T-helper 22 cell (primary cell): Measurements from ENCODE around the gene RASGRP1.

Experiments used
- DNase-seq: peaks from one replicate; pipeline ENCODE4 v3.0.0-alpha.2; 2020; ENCODE audit warnings: low read depth

RASGRP1 gene

DNA sequence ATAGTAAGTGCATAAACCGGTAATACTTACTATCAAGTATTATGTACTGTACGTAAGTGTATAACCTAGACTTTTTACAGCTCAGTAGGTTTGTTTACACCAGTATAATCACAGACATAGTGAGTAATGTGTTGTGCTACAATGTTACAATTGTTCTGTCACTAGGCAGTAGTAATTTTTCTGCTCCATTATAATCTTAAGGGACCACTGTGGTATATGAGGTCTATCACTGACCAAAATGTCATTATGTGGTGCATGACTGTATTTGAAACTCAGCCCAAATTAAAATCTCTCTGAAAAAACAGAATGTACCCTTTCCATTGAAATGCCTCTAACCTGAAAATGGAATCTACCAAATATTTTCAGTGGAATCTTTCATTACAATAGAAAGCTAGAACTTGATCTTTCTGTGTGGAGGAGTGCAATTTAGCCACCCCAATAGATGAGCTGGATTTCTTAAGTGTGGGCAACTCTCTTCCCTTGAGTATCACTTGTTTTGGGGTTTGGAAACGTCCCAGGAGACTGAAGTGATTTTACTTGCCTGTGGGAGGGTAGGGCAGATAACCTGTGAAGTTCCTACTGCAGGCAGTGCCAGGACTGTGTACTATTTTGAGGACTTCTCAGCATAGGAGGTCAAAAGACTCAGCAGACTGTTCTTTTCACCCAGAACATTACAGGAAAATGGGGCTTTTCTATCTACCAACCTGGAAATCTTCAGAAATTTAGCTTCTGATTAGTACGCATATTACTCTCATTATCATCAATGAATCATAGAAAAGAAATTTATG lies 59.7 kb downstream of the RASGRP1 start:
- no peak for DNase-seq

DNA sequence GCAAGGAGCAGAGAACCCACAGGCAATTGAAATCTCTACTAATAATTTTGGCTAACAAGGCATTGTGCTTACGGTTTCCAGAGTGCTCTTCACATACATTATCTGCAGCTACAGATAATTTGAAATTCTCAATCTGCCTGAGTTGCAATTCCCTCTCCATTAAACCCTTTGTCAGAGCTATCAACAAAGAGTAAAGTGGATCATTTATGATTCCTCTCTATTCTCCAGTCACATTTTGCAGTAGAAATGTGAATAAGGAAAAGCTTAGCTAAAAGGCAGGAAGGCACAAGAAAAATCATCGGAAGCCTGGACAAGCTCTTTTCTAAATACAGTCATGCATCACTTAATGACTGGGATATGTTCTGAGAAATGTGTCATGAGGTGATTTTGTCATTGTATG lies 61.1 kb downstream of the RASGRP1 start:
- no peak for DNase-seq

DNA sequence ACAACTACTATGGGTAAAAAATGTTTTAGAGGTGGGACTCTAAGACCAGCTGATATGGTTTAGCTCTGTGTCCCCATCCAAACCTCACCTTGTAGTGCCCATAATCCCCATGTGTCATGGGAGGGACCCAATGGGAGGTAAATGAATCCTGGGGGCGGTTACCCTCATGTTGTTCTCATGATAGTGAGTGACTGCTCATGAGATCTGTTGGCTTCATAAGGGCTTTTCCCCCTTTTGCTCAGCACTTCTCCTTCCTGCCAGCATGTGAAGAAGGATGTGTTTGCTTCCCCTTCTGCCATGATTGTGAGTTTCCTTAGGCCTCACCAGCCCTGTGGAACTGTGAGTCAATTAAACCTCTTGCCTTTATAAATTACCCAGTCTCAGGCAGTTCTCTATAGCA lies 65.0 kb downstream of the RASGRP1 start:
- no peak for DNase-seq

DNA sequence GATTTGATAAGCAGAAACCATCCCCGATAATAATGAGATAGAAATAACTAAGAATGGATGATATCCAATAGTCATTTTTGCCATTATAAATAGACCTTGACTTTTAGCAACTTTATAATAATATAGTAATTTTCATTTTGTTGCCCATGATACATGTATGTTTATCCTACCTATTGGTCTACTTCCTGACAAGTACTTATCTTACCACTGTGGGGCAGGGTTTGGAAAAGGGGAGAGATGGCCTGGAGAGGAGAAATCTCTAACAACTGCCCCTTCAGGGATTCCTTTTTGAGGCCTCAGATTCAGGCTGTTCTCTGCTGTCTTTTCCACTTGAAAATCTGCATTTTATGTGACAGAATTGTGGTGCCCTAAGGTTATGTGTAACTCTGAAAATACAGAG lies 68.5 kb downstream of the RASGRP1 start:
- DNase-seq: no peak

DNA sequence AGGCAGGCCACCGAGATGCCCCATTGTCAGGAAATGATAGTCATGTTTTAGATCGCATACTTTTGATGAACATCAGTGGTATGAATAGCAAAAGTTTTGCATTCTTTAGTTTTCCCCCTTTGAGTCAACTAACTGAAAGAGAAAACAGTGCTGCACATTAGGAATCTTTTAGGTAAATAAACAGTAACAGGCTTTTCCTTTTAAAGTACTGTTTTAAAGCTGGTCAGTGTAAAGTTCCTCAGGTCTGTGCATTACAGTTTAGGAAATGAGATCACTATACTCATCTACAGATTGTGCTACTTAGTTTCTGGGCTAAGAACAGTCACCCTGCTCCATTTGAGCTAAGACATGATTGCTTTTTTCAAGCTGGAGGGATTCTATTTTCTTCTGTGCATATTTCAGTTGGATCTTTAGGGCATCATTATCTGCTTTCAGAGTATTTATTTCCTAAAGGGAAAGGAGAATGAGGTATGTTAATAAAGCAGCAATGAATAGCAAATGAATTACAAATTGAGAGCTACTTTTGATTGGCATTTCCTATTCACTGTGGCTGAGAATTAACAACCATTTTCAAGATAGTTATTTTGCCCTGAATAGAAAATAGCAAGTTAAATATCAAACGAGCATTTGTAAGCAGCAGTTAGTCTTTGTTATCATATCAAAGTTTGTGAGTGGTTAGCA lies 74.2 kb downstream of the RASGRP1 start:
- no peak for DNase-seq

DNA sequence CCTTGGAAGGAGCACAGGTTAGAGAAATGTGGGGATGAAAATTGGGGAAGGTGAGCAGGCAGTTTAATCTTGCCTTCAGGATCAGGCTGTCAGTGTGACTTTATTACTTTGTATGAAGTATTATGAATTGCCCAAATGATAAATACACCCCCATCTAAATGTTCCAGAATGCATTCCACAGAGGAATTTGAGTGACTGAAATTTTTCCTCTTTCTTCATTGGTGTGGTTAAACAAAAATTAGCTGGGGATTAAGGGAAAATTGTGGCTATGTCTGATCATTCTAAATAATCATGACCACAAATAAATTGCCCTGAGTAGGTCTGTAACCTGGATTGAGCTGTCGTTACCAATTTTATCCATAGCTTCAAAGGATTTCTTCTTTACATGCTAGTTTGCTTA lies 77.2 kb downstream of the RASGRP1 start:
- no peak for DNase-seq

DNA sequence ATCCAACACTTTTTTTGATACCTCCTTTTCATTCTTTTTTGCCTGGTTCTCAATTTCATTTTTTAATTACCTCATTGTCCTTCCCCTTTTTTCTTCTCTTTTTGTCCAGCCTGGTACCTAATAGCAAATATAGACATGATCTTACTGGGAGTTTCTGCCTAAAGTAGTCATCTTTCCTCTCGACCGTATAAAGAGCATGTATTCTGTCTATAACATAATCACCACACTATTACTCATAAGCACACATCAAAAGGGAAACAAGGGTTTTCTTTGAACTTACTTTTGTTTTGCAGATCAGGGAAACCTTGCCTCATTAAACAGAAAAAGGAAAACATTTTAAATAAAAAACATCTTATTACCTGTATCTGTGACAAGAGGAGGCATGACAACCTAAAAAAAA lies 77.7 kb downstream of the RASGRP1 start:
- DNase-seq: no peak

DNA sequence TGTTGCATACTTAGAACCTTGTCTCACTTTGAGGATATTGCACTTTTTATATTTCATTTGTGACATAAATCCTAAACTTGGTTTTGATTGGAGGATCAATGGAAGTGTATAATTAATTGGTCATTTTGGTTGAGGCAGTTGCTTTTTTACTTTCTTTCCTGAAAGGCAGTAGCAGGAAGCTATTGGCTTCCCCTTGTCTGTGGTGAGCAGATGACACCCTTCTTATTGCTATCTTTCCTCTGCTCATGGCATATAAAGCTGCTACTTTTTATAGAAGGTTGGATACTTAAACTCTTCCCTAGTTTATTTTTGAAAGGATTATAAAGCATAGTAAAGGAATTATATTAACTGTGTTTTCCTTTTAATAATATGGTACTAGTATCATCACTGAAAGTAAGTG lies 82.0 kb downstream of the RASGRP1 start:
- DNase-seq: no peak

DNA sequence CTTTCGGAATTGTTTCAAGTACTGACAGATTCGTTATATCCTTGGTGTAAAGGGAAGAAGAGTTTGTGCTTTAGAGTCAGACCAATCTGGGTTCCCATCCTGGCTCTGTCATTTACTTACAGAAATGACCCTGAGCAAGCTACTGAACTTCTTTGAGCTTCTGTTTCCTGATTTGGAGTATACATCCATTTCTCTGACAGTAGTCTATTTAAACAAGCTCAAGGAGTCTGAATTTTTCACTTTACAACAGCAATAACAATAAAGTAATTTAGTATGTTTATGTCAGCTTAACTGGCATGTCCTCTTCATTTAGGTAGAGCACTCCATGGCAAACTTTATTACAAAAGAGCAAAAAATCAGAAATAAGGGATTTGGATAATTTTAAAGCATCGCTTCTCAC lies 82.9 kb downstream of the RASGRP1 start:
- no peak for DNase-seq

DNA sequence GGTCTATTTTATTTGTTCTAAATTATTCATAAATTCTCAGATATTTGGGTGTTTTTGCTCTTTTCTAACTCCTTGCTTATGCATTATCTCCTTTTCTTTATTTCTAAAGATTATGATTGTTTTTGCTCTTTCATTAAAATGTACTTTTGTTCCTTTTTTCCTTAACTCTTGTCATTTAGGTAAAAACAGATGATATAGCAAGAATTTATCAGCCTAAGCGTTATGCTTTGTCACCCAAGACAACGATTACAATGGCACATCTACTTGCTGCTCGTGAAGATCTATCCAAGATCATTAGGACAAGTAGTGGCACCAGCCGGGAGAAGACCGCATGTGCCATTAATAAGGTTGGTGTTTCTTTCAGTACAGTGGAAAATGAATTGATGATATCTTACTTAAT lies 83.5 kb downstream of the RASGRP1 start:
- no peak for DNase-seq

DNA sequence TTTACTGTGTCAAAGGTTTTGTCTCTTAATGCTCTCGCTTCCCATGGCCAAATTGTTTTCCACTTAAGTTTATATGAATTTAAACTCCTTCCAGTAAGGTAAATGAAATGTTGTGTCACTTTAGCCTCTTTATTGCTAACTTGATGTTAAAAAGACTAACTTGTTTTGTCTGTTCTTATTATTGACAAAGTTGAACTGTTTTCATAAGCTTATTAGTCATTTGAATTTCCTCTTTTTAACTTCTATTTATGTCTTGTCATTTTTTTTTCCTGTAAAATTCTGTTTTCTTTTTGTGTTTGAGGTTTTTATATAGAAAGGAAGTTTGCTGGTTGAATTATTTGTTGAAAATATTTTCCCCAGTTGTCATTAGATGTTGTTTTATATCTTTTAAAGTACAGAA lies 84.9 kb downstream of the RASGRP1 start:
- DNase-seq: no peak

DNA sequence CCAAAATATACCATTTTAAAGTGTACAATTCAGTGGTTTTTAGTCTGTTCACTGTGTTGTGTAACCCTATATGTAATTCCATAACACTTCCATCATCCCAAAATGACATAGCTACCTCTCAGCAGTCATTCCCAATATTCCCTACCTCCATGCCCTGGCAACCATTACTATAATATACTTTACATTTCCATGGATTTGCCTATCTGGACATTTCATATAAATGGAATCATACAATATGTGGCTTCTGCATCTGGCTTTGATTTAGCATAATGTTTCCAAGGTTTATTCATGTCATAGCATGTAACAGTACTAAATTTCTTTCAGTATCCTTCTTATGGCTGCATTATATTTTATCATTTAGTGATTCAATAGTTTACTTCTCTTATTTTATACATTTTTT lies 85.3 kb downstream of the RASGRP1 start:
- DNase-seq: no peak

DNA sequence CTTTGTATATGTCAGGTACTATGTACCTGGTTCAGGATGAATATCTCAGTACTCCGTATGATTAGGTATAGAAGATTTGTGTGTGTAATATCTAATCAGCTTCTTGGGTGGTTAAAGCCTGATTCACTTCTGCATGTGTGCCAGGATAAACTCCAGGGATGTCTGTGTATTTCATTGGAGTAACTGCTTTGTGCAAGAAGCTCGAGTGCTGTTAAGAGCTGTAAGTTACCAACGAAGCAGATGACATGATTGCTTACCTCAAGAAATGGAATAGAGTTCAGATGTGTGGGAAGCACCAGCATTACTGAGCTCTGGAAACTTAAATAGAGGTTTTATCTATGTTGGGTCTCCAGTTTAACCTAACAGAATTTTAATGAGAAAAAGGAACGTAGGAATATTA lies 87.0 kb downstream of the RASGRP1 start:
- DNase-seq: no peak

DNA sequence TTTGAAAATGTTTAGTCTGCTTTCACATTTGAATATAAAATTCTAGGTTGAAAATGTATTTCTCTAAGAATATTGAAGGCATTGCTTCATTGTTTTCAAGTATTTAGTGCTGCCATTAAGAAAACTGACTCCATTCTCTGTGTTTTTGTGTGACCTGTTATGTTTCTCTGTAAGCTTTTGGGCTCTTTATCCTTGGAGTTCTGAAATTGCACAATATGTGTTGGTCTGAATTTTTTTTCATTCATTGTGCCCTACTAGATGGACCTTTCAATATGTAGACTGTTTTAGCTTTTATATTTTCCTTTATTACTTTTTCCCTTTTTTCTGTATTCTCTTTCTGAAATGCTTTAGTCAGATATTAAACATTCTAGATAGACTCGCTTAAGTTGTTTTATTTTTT lies 88.5 kb downstream of the RASGRP1 start:
- no peak for DNase-seq

DNA sequence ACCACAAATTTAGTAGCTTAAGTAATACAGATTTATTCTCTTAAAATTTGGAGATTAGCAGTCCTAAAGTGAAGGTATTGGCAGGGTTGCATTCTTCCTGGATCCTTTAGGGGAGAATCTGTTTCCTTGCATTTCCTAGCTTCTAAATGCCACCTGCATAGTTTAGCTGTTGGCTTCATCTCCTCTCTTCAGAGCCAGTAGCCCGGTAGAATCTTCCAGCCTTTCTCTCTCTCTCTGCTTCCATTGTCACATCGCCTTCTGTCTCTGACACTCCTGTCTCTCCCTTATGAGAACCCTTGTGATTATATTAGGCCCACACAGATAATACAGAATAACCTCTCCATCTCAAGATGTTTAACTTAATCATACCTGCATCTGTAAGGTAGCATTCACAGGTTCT lies 89.3 kb downstream of the RASGRP1 start:
- no peak for DNase-seq

DNA sequence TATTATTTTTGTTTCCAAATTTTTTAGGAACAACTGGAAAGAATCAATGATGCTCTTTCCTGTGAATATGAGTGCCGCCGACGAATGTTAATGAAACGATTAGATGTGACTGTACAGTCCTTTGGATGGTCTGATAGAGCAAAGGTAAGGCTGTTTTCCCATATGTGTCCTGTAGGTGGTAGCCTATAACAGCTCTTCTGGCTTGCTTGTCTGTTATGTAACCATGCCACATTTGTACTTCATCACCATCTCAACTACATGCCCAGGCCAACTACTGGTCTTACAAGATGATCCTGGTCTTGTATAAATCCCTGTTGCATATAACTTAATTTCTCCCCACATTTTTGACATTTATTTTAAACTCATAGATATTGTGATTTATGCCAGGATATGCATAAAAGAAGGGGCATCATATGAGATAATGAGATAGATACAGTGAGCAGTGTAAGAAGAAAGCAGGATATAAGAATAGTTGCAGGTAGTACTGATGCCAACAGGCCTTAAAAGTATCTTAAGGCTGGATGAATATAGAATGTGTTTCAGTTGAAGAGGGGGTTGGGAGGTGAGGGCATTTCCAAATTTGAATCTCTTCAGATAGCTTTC lies 90.4 kb downstream of the RASGRP1 start:
- peak; percentile 7 for DNase-seq

DNA sequence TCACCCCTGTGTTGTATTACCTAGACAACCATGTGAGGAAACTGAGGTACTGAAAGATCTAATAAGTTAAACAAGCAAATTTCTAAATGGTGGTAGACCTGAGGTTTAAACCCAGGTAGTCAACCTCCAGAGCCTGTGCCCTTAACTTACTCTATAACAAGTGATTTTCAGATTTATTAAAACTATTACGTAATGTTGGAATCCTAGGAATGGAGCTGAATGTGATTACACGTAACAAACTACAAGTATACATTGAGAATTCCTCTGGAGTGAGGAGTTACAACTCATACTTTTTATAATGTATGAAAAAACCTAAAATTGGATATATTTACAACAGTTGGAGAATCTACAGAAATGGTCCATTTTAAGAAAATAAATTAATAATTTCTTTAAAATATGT lies 92.6 kb downstream of the RASGRP1 start:
- no peak for DNase-seq

DNA sequence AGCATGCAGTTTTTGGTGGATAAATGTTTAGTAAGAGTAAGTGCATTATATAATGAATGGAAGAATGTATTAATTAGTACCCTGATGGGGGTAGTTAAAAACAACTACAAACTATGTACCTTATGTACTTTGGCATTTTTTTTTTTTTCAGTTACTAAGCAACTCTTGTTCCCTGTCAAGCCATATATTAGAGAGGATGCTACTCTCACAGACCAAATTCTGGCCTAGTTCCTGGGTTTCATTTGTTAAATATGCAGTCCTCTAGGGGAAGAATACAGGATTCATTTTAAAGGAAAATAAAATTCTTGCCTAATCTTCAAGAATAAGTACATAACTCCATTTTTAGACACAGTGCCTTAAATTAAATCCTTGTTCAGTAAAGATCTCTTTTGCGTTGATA lies 93.8 kb downstream of the RASGRP1 start:
- no peak for DNase-seq

DNA sequence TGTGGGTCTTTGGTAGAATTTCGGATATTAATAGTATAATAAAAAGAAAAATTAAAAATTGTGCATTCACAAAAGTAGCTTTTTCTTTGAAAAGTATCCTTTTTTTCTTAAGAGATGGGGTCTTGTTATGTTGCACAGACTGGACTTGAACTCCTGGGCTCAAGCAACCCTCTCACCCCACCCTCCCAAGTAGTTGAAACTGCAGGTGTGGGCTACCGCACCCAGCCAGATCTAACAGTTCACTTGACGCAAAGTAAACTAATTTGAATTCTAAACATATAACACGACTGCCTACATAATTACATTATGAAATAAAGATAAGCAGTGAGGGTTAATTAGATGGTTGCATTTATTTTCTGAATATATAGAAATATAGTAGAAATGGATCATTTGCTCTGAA lies 99.9 kb downstream of the RASGRP1 start:
- no peak for DNase-seq

DNA sequence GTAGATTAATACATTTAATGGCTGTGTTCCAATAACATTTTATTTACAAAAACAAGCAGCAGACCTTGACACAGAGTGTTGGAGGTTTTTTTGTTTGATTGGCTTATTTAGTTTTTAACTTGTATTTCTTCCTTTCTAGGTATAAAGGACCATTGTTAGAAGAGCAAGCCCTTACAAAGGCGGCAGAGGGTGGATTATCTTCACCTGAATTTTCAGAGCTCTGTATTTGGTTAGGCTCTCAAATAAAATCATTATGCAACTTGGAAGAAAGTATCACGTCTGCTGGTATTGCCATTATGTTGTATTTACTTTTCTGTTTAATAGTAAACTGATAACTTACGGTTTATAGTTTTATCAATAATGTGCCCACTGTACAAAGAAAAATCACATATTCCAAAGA lies 100.7 kb downstream of the RASGRP1 start:
- no peak for DNase-seq

DNA sequence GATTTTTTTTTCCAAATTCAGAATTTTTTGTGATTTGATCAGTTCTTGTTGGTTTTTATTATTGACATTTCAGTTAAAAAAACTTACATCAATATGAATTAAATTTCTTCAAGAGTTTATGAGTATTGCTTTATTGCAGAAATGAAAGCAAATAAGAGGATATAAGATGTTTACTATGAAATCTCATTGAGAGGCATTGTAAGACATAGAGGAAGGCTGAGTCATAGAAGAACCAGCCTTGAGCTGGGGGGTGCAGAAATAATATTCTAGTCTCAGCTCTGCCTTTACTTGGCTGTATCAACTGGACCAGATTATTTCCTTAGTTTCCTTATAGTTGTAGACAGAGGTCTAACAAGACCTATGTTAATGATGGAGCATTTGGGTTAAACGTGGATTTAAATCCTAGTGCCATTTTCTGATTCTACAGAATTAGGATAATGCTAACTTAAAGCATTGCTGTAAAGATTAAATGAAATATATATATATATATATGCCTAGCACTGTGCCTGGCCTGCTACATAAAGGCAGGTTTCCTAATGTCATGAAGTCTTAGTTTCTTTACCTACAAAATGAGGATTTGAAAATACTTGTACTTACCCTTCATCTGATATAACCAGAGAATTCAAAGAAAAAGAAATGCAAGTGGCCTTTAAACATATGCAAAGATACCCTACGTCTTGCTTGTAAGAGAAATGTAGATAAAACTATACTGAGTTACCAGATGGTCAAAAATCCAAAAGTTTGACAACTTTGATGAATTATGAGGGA lies 103.4 kb downstream of the RASGRP1 start:
- no peak for DNase-seq

DNA sequence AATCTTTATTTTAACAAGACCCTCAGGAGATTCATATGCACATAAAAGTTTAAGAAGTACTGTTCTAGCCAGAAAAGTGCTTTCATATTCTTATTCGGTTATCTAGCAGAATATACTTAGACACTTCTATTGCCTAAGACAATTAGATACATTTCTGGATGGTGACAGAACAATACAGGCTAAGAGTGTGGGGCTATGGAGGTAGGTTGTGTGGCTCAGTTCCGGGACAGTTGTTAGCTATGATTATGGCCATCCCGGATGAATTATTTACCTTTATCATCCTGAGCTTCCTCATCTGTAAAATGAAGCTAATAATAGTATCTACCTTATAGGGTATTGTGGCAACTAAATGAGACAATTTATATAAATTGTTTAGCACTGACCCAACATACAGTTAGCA lies 104.1 kb downstream of the RASGRP1 start:
- DNase-seq: no peak

DNA sequence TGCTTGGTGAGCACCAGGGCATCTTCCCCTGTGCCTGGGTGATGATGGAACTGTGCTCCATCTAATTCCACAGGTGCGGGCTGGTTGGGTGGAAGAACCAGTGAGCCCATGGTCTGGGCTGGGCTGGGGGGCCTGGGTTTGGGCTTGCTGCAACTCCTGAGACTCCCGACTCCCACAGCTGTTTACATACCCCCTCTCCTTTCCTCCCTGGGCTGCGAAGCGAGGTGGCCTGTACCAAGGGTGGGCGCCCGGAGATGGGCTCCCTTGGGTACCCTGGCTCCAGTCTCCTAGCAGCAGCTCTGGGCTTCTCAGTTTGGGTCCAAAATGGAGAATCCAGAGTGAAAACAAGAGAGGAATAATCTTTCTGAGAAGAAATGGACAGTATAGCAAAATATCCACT lies 105.1 kb downstream of the RASGRP1 start:
- DNase-seq: no peak
